Smooth muscle cell (in vitro differentiated cells): Measurements from ENCODE around the gene CTSD. TPM values are rescaled to one million over a fixed set of nuclear protein-coding genes. Genes with fewer than 3 reads are reported as not detected.

Experiments
- DNase-seq: peaks from one replicate; lab custom pipeline; 2025; ENCODE audit not compliant: unreplicated experiment; lab: John Stamatoyannopoulos, UW
- H2AFZ ChIP-seq: fragments of 200-600 bp; sonication (generic); 2 replicates; pipeline ENCODE4 v1.6.0; 2016; ENCODE audit warnings: antibody characterized with exemption, low read depth, mild to moderate bottlenecking
- H3F3A ChIP-seq: fragments of 200-600 bp; sonication (generic); 2 replicates; pipeline ENCODE4 v1.6.0; 2017; ENCODE audit warnings: antibody characterized with exemption, low read depth
- H3K27ac ChIP-seq: fragments of 200-600 bp; sonication (generic); 2 replicates; pipeline ENCODE4 v1.5.1; 2016; ENCODE audit warnings: low read depth, mild to moderate bottlenecking
- H3K27me3 ChIP-seq: fragments of 200-600 bp; sonication (generic); 2 replicates; pipeline ENCODE4 v1.6.1; 2016; ENCODE audit warnings: low read depth, mild to moderate bottlenecking
- H3K36me3 ChIP-seq: fragments of 200-600 bp; sonication (generic); 2 replicates; pipeline ENCODE4 v1.5.1; 2016; ENCODE audit warnings: low read depth
- H3K4me1 ChIP-seq: fragments of 200-600 bp; sonication (generic); 2 replicates; pipeline ENCODE4 v1.5.1; 2016; ENCODE audit warnings: low read depth
- H3K4me2 ChIP-seq: fragments of 200-600 bp; sonication (generic); 2 replicates; pipeline ENCODE4 v1.6.0; 2016; ENCODE audit warnings: mild to moderate bottlenecking
- H3K4me3 ChIP-seq: fragments of 200-600 bp; sonication (generic); 2 replicates; pipeline ENCODE4 v1.5.1; 2016; ENCODE audit warnings: mild to moderate bottlenecking
- H3K79me2 ChIP-seq: fragments of 200-600 bp; sonication (generic); 2 replicates; pipeline ENCODE4 v1.6.0; 2016; ENCODE audit warnings: low read depth, mild to moderate bottlenecking
- H3K9ac ChIP-seq: fragments of 200-600 bp; sonication (generic); 2 replicates; pipeline ENCODE4 v1.6.0; 2016; ENCODE audit warnings: low read depth
- H3K9me3 ChIP-seq: fragments of 200-600 bp; sonication (generic); replicated peaks from 2 replicates; pipeline ENCODE4 v1.5.1; 2016; ENCODE audit warnings: low read depth
- H4K20me1 ChIP-seq: fragments of 200-600 bp; sonication (generic); 2 replicates; pipeline ENCODE4 v1.6.0; 2016; ENCODE audit warnings: low read depth
- WGBS: methylation state at CpG from one replicate; pipeline ENCODE4 v1.1.7; 2016; ENCODE audit warnings: low lambda C conversion rate; 5-methylcytosine and 5-hydroxymethylcytosine counted together
- polyA plus RNA-seq: library from polyadenylated mRNA; unstranded; fragments of >200 nt; fragmentation: Nextera tagmentation; extraction: Ambion mirVana; gene quantifications from 2 replicates; pipeline ENCODE4 v1.2.1, GENCODE V29; 2016
- total RNA-seq: library from RNA; depleted of rRNA; stranded (reverse); fragments of >200 nt; gene quantifications from 2 replicates; pipeline ENCODE4 v1.2.3, GENCODE V29; 2014
- TF ChIP-seq, protein P1 (sequence below): fragments of 200-600 bp; sonication (generic); IDR thresholded peaks from 2 replicates; pipeline ENCODE4 v1.5.1; 2017; ENCODE audit warnings: borderline replicate concordance, mild to moderate bottlenecking, antibody characterized with exemption; ENCODE audit not compliant: insufficient read depth, poor library complexity, severe bottlenecking

The CTSD gene
- total and polyA plus RNA-seq, 2 experiments from 2014 or later = 101 to 301 TPM

DNA sequence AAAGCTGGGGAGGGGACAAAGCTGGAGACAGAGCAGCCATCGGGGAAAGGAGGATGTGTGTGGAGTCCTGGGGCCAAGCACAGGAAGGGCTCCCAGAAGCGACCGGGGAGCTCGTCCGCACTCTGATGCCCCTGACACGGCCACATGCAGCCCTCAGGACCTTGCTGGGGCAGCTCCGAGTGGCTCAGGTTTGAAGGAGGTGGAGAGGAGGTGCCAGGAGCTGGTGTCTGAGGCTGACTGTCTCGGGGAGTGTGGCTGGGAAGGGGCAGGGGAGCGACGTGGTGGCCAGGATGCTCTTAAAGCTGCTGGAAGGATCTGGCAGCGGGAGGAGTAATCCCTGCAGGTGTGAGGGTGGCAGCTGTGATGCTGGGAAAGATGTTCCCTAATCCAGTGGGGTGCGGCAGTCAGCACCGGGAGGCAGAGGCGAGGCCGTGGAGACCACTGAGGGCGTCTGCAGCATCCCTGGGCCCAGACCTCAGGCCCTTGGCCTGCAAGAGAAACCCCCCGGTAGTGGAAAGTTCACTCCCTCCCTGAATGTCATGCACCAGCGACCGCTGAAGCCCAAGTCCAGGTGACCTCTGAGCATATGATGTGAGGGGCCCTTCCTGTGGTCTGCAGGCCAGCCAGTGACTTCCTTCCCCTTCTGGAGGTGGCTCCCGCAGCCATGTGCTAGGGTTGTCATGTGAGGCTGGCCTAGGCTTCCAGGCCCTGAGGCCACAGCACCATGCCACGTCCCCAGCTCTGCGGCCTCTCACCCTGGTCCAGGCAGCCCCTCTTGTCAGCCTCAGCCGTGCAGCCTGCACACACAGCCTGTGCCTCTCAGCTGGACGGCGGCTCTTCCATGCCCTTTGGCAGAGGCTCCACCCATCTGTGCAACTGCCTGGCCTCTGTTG, 17.2 kb upstream of the CTSD start:
- no peaks in the 10 kb centered on the region for H3K4me1 ChIP-seq
- no peak overlapping the region for H3K9ac ChIP-seq
- H3K79me2 ChIP-seq = no peaks in the 10 kb centered on the region
- WGBS = 89% methylated on average over 23 of the region's 25 CpGs
- DNase-seq = no peak
- H4K20me1 ChIP-seq = no peaks in the 10 kb centered on the region
- H3K4me3 ChIP-seq = no peak overlapping the region
- no peaks in the 10 kb centered on the region for H3K9me3 ChIP-seq
- no peaks in the 10 kb centered on the region for H3K36me3 ChIP-seq
- H2AFZ ChIP-seq = no peak overlapping the region
- H3K4me2 ChIP-seq = no peak overlapping the region
- no peaks in the 10 kb centered on the region for H3F3A ChIP-seq
- H3K27me3 ChIP-seq = no peaks in the 10 kb centered on the region
- no peak overlapping the region for H3K27ac ChIP-seq
- TF ChIP-seq, protein P1, sequence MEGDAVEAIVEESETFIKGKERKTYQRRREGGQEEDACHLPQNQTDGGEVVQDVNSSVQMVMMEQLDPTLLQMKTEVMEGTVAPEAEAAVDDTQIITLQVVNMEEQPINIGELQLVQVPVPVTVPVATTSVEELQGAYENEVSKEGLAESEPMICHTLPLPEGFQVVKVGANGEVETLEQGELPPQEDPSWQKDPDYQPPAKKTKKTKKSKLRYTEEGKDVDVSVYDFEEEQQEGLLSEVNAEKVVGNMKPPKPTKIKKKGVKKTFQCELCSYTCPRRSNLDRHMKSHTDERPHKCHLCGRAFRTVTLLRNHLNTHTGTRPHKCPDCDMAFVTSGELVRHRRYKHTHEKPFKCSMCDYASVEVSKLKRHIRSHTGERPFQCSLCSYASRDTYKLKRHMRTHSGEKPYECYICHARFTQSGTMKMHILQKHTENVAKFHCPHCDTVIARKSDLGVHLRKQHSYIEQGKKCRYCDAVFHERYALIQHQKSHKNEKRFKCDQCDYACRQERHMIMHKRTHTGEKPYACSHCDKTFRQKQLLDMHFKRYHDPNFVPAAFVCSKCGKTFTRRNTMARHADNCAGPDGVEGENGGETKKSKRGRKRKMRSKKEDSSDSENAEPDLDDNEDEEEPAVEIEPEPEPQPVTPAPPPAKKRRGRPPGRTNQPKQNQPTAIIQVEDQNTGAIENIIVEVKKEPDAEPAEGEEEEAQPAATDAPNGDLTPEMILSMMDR = no peak

DNA sequence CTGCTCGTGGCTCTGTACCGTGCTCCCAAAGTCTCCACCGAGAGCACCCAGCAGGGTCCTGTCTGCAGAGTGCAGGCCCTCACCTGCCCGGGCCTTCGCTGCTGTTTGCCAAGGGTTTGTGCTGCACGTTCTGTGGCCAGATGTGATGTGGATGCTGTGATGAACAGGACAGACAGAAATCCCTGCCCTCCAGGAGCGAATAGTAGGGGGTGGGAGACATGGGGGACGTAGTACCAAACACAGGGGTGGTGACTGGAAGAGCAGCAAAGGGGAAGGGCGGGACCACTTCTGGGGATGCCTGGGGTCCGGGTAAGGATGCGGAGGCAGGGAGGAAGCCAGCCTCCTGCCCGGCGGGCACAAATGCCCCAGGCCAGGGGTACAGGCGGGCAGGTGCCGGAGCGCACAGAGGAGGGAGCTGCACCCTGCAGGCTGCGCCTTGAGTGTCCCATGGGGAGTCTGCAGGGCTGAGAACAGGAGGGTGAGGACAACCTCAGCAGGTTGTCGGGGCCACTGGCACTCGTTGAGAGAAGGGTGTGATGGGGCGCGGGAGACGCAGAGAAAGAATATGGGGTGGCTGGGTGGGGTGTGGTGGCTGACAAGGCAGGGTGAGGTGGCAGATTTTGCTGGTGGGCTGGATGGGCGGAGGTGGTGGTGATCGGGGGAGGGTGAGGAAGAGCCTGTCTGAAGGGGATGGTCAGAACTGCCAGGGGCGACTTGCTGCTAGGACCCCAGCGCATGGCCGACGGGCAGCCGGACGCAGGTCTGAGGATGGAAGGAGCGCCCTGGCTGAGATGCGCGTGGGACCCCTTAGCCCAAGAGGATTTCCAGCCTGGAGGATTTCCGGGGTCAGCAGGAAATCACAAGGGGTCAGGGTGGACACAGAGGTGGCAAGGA, 16.3 kb upstream of the CTSD start:
- Histone ChIP-seq H3K79me2 (no peaks in the 10 kb centered on the region), H3K27ac (no peak overlapping the region), H3K36me3 (no peaks in the 10 kb centered on the region), H3K4me3 (no peak overlapping the region), H3K9me3 (no peaks in the 10 kb centered on the region), H3F3A (no peaks in the 10 kb centered on the region), H4K20me1 (no peaks in the 10 kb centered on the region), H3K9ac (no peak overlapping the region), H3K4me1 (no peaks in the 10 kb centered on the region), H3K27me3 (no peaks in the 10 kb centered on the region), H2AFZ (no peak overlapping the region), H3K4me2 (no peak overlapping the region)
- no peak for DNase-seq
- TF ChIP-seq, protein P1 = no peak
- 92% methylated on average over 34 of the region's 34 CpGs for WGBS

DNA sequence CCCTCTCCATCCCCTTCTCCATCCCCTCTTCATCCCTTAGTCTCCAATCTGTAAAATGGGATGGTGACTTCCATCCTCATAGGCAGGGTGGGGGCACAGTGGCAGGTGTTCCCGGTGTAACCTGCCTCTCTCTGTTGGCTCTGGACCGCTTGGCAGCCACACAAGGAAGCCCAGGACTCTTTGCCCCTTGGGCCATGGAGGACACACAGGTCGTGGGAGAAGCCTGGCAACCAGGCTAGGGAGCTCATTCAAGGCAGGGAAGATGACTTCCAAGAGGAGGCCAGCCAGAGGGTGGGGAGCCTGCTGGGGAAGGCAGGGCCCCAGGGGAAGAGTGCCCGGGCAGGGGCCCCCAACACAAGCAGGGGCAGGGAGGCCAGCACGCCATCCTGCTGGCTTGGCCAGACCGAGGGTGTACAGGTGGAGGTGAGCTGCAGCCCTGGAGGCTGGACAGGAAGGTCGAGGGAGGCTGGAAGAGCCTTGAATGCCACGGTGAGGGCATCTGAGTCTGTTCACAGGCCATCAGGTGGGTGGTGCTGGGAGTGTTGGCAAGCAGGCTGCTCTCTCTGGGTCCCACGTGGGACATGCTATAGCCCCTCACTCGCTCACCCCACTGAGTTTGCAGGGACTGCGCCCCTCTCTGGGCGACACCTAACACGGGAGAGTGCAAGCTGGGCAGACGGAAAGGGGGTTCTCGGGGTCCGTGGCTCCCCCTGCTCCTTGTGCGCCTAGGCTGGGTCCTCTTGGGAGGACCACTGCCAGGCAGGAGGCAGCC, 15.5 kb upstream of the CTSD start:
- H3K9ac ChIP-seq = no peak overlapping the region

More for the DNA sequence above, 15.5 kb upstream of the CTSD start:
- Histone ChIP-seq H3K27ac (no peak overlapping the region), H3K4me1 (no peaks in the 10 kb centered on the region), H4K20me1 (no peaks in the 10 kb centered on the region), H3K79me2 (no peaks in the 10 kb centered on the region), H3K9me3 (no peaks in the 10 kb centered on the region), H3K4me3 (no peak overlapping the region), H2AFZ (no peak overlapping the region), H3K36me3 (no peaks in the 10 kb centered on the region), H3K4me2 (no peak overlapping the region), H3F3A (no peaks in the 10 kb centered on the region), H3K27me3 (no peaks in the 10 kb centered on the region)
- TF ChIP-seq, protein P1 = no peak
- WGBS = 87% methylated on average over 17 of the region's 17 CpGs
- no peak for DNase-seq
